ENCODE measurements around the gene DLGAP5.

The DLGAP5 gene

DNA sequence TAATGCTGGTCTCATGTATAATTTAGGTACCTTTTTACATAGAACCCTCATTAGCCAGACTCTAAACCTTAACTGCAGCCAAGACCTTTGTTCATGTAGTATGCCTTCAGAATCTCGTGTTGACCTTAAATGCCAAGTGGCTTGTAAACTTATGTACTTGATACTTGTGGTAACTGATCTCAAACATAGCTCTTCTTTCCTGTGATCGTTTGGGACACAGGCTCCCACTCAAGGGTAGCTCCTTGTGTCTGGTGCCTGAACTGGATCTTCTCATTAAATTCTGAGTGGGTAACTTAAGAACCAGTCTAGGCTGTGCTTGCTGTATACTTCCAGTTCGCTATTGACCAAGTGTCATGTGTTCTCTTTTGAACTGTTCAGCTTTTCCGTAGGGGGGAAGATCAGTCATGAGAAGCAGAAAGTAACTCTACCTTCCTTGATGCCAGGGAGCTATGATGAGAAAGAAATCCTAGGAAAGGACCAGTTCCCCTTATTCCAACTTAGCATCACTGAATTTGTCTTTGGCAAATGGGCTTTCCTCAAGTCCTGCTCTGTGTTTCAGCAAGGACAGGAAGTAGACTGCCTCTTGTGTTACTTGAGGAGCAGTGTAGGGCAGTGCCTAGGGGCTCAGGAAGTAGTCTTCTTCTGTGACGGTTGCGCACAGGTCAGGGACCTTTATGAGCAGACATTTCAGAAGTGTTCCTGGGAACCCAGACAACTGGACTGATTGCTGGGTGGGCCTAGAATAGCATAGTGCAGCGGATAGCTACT, 59.8 kb downstream of the DLGAP5 start:
- TF ChIP-seq, protein P1, sequence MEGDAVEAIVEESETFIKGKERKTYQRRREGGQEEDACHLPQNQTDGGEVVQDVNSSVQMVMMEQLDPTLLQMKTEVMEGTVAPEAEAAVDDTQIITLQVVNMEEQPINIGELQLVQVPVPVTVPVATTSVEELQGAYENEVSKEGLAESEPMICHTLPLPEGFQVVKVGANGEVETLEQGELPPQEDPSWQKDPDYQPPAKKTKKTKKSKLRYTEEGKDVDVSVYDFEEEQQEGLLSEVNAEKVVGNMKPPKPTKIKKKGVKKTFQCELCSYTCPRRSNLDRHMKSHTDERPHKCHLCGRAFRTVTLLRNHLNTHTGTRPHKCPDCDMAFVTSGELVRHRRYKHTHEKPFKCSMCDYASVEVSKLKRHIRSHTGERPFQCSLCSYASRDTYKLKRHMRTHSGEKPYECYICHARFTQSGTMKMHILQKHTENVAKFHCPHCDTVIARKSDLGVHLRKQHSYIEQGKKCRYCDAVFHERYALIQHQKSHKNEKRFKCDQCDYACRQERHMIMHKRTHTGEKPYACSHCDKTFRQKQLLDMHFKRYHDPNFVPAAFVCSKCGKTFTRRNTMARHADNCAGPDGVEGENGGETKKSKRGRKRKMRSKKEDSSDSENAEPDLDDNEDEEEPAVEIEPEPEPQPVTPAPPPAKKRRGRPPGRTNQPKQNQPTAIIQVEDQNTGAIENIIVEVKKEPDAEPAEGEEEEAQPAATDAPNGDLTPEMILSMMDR (conservative IDR thresholded peaks at IDR 0.05; ENCODE audit: control insufficient read depth, insufficient read depth, low read depth, low read length), result peak; percentile 36
- peak overlapping the region; percentile 92 for H3K4me3 ChIP-seq (ENCODE audit: control insufficient read depth, low read depth, low read length)
- peak; percentile 74 for DNase-seq (ENCODE audit: low read depth)

DNA sequence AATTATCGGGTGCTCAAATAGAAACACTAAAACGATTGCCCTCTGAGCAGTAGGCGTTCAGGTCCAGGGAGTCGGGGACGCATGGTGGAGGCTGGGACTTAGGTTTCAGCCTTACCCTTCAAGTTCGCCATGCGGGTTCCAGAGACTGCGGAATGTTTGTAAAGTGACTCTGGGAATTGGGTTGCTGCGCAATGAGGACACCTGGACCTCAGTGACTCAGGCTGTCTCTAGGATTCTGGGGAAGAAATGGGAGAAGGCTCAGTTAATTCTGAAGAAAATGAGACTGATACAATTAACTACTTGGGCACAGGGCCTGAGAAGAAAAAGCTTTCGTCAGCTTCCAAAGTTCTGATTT, 61.2 kb downstream of the DLGAP5 start:
- TF ChIP-seq, protein P1 (conservative IDR thresholded peaks at IDR 0.05; ENCODE audit: control insufficient read depth, insufficient read depth, low read depth, low read length), result no peak
- DNase-seq (ENCODE audit: low read depth), result peak; percentile 75
- H3K4me3 ChIP-seq (ENCODE audit: control insufficient read depth, low read depth, low read length), result peak overlapping the region; percentile 92

DNA sequence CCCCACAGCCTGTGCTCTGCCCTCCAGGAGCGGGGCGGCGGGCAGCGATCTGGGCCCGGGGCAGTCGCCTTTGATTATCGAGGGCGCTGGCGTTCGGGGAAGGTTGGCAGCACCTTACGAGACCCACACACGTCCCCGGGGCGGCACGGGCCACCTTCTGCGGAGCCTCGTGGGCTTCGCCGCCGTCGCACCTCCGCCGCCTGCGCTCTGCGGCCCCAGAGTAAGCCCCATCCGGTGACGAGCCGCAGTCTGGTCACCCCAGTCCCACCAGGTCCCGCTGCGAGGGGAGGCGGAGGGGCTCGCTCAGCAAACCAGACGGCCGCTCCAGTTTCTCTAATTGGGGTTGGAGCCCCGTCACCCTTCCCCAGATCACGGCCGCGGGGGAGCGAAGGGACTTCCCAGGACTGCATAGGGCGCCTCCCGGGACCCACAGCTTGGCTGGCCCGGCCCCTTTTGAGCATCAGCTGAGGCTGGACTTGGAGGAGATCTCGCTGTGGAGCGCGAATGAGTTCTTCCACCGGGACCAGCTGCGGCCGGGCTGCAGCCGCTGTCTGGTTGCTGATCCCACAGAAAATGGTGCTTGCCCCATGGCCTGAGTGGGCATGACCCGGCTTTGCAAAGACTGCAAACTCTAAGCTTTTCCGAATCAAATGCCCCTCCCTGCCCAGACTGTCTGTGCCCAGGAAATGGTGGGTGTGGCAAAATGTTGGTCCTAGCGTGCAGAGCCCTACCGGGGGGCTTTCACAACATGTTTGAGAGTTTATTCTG, 61.8 kb downstream of the DLGAP5 start:
- H3K4me3 ChIP-seq (ENCODE audit: control insufficient read depth, low read depth, low read length), result peak overlapping the region; percentile 92
- DNase-seq (ENCODE audit: low read depth), result peak; percentile 52
- TF ChIP-seq, protein P1 (conservative IDR thresholded peaks at IDR 0.05; ENCODE audit: control insufficient read depth, insufficient read depth, low read depth, low read length), result no peak

DNA sequence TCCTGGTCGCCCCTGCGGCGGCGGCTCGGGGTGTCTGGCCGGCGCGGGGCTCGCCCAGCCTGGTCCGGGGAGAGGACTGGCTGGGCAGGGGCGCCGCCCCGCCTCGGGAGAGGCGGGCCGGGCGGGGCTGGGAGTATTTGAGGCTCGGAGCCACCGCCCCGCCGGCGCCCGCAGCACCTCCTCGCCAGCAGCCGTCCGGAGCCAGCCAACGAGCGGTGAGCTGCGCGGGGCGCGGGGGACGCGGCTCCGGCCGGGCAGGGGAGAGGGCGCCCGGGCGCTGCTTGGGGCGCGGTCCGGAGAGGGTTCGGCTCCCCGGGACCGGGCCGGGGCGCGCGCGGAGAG, 62.3 kb downstream of the DLGAP5 start, which contains the start of gene LGALS3:
Gene LGALS3, plus strand, starts transcription at position 167 of the 342 bp plus-strand sequence. CDS start 8,122 bp downstream, outside the sequence.
- H3K4me3 ChIP-seq (ENCODE audit: control insufficient read depth, low read depth, low read length), result peak within 1 kb of the TSS; percentile 92
- peak; percentile 53 for DNase-seq (ENCODE audit: low read depth)
- TF ChIP-seq, protein P1 (conservative IDR thresholded peaks at IDR 0.05; ENCODE audit: control insufficient read depth, insufficient read depth, low read depth, low read length), result no peak

DNA sequence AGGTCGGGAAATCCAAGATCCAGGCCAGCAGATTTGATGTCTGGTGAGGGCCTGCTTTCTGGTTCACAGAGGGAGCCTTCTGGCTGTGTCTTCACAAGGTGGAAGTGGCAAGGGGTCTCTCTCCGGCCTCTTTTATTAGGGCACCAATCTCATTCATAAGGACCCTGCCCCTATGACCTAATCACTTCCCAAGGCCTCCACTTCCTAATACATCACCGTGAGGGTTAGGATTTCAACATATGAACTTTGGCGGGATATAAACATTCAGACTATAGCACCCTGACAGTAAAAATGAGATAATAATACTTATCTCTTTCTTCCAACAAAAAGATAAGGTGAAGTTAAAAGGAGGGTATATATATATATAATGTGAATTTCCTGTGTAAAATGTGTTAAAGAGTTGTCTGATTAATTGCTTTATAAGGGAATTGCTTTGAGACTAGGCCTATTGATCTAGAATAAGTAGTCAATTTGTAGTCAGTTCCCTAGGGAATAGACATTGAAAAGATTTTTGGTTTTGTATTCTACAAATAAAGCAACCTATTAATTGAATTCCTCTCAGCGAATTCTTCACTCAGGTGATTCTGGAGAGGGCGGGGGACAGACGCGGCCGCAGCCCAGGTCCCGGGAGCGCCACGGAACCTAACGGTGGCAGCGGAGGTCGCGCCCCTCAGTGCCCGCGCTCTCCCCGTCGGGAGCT, 62.8 kb downstream of the DLGAP5 start:
- H3K4me3 ChIP-seq (ENCODE audit: control insufficient read depth, low read depth, low read length), result peak overlapping the region; percentile 35
- DNase-seq (ENCODE audit: low read depth), result no peak
- TF ChIP-seq, protein P1 (conservative IDR thresholded peaks at IDR 0.05; ENCODE audit: control insufficient read depth, insufficient read depth, low read depth, low read length), result no peak

DNA sequence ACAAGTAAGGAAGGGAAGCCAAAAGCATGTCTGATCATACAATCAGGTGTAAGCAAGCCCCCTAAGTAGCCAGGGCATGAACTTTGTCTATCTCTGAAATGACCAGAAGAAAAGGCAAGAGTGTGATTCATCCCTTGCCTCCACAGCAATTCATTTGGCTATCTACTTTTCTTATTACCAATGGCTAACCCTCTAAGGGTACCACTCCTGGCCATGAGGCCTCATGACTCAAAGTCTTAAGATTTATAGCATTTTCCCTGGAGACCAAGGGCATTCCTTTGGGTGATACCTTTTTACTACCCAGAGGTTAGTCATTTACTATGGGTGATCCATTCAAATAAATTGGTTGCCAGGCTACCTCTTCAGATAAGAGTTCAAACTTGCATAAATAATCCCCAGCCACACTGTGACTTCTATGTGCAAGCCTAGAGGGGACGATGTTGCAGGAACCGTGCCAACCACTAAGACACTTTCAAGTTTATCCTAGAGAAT, 63.9 kb downstream of the DLGAP5 start:
- TF ChIP-seq, protein P1 (conservative IDR thresholded peaks at IDR 0.05; ENCODE audit: control insufficient read depth, insufficient read depth, low read depth, low read length), result no peak
- peak; percentile 72 for DNase-seq (ENCODE audit: low read depth)
- no peak overlapping the region for H3K4me3 ChIP-seq (ENCODE audit: control insufficient read depth, low read depth, low read length)
